Aorta (tissue), 5 donors: ENCODE data around the gene DUS1L. TPM values are rescaled to one million over a fixed set of nuclear protein-coding genes. Genes with fewer than 3 reads are reported as not detected.

ENCODE experiments used
- ATAC-seq: fragments of 200-7000 bp; cut with Tn5 transposase; one replicate; pipeline ENCODE4 v1.9.1; 2022; ENCODE audit warnings: moderate library complexity; ENCODE audit not compliant: low FRiP score
- DNase-seq, 2 donors: peaks; one replicate each; pipeline ENCODE4 v3.0.0-alpha.2; 2020
- H3K27ac ChIP-seq, 2 donors: one replicate each; pipeline ENCODE4 v1.5.1; 2013; ENCODE audit warnings: low read length in 2 of 2, mild to moderate bottlenecking in 2 of 2, moderate library complexity in 2 of 2, control low read depth in 1 of 2, inconsistent platforms in 1 of 2, low read depth in 1 of 2
- H3K27me3 ChIP-seq, 2 donors: one replicate each; pipeline ENCODE4 v1.6.1; 2013; ENCODE audit warnings: control low read depth in 1 of 2, low read length in 1 of 2, mild to moderate bottlenecking in 1 of 2, moderate library complexity in 1 of 2; ENCODE audit not compliant: insufficient read depth in 2 of 2, control insufficient read depth in 1 of 2
- H3K36me3 ChIP-seq, 2 donors: one replicate each; pipeline ENCODE4 v1.6.1; 2013; ENCODE audit warnings: control low read depth in 1 of 2, low read length in 1 of 2, mild to moderate bottlenecking in 1 of 2; ENCODE audit not compliant: insufficient read depth in 2 of 2, control insufficient read depth in 1 of 2
- H3K4me1 ChIP-seq, 2 donors: one replicate each; pipeline ENCODE4 v1.6.1; 2013; ENCODE audit warnings: low read length in 2 of 2, control low read depth in 1 of 2, mild to moderate bottlenecking in 1 of 2, moderate library complexity in 1 of 2; ENCODE audit not compliant: insufficient read depth in 2 of 2, control insufficient read depth in 1 of 2
- H3K4me3 ChIP-seq, 2 donors: one replicate each; pipeline ENCODE4 v1.5.1; 2013; ENCODE audit warnings: low read length in 2 of 2, control low read depth in 1 of 2, mild to moderate bottlenecking in 1 of 2
- H3K9me3 ChIP-seq: one replicate; pipeline ENCODE4 v1.6.1; 2013; ENCODE audit warnings: mild to moderate bottlenecking, low read length; ENCODE audit not compliant: control insufficient read depth
- WGBS, 2 donors: extraction: QIAGEN DNeasy Blood & Tissue Kit; methylation state at CpG; one replicate each; pipeline ENCODE4 v1.1.7; 2013; 5-methylcytosine and 5-hydroxymethylcytosine counted together
- intact Hi-C, 2 donors: fragments of 100-400 bp; cut with DNase I; formaldehyde crosslinking; loops; one replicate each; pipeline versions ENCODE4 v1.14.2 to v1.15.0; 2022
- polyA plus RNA-seq, 2 donors: library from polyadenylated mRNA; stranded (reverse); fragments of 200-250 nt; gene quantifications; one replicate each; pipeline ENCODE4 v1.2.3, GENCODE V29; 2013
- total RNA-seq, 2 donors: library from RNA; stranded (reverse); fragmentation: NEBNext Ultra II Directional; extraction: Animal tissue kit (Norgen Biotek cat#: 25700); gene quantifications; one replicate each; pipeline ENCODE4 v1.2.1, GENCODE V29; 2021
- donor health status: healthy with polysubstance abuse.
- donor health status: Bipolar disorder and iron deficiency.
- donor health status: DM: no; HTN: no; CAD: no.
- donor health status: DM: no; HTN: no; CAD: no.
- donor health status: DM: yes; HTN: yes; CAD: no.

The DUS1L gene
- total and polyA plus RNA-seq, 4 donors: 43.7 to 143 (median 54.1) TPM

DNA sequence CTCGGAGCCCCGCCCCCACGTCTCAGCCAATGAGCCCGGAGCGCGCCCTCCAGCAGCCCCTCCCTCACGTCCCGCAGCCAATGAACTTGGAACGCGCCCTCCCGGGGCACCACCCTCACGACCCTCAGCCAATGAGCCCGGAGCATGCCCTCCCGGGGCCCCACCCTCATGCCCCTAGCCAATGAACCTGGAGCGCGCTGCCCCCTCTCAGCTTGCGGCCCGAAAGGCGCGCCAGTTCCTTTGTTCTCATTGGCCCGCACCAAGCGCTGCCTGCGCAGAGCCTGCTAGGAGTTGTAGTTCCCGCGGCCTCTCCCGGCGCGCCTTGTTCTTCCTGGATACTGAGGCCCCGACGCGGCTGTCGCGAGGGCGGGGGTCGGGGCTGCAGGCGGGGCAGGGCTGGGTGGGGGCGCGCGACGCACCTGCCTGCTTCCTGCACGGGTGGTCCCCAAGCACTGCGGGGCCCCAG is 42.6 kb downstream of the DUS1L start, which contains the start of gene LRRC45:
TSS of gene LRRC45 (plus strand) at position 325 of the 466 bp plus-strand sequence. CDS start 339 bp downstream, outside the sequence.
- Histone ChIP-seq H3K4me3 (peak within 1 kb of the TSS; percentile 39 to 65), H3K27ac (no peak within 1 kb of the TSS), H3K36me3 (no peaks in the 10 kb centered on the region), H3K4me1 (no peaks in the 10 kb centered on the region), H3K27me3 (no peaks in the 10 kb centered on the region), H3K9me3 (no peaks in the 10 kb centered on the region)
- ATAC-seq: peak; percentile 98
- 0 to 1% methylated on average over 37 to 42 of the region's 42 CpGs for WGBS, 2 donors
- DNase-seq: peak; percentile 100
- intact Hi-C loops: no loop called here

DNA sequence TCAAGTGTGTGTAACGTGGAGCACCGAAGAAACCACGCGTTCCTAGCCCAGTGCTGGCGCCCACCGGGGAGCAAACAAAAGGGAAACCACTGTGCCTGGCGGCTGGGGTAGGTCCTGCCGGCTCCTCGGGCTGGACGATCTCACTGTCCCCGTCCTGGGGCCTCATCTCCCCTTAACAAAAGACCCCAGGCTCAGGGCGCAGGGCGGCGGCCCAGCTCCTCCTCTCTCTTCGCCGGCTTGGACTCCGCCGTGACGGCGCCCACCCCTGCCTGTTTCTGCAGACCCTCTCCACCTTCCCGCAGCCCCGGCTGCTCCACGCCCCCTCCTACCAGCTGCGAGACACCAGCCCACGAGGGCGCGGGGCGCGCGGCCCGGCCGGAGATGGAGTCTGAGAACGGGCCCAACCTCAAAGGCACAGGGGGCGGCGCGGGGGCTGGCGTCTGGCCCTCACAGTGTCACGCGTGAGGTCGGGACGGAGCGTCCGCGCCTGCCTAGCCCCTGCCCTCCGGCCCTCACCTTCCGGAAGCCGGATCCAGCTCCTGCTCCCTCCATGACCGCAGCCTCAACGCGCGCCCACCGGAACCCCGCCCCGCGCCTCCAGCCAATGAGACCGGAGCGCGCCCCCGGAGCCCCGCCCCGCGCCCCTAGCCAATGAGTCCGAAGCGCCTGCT is 43.2 kb downstream of the DUS1L start, which contains the start of gene CENPX:
TSS of gene CENPX (minus strand) at position 569 of the 671 bp plus-strand sequence. CDS start at position 552, 17 bp downstream.
- DNase-seq (no peak), ATAC-seq (no peak)
- 1% methylated on average over 40 to 64 of the region's 64 CpGs for WGBS, 2 donors
- intact Hi-C loops: no loop called here
- H3K4me3 ChIP-seq: peak within 1 kb of the TSS; percentile 39 to 65
- no peak within 1 kb of the TSS for H3K27ac ChIP-seq
- H3K9me3 ChIP-seq: no peaks in the 10 kb centered on the region
- H3K27me3 ChIP-seq: no peaks in the 10 kb centered on the region
- H3K36me3 ChIP-seq: no peaks in the 10 kb centered on the region
- H3K4me1 ChIP-seq: no peaks in the 10 kb centered on the region

DNA sequence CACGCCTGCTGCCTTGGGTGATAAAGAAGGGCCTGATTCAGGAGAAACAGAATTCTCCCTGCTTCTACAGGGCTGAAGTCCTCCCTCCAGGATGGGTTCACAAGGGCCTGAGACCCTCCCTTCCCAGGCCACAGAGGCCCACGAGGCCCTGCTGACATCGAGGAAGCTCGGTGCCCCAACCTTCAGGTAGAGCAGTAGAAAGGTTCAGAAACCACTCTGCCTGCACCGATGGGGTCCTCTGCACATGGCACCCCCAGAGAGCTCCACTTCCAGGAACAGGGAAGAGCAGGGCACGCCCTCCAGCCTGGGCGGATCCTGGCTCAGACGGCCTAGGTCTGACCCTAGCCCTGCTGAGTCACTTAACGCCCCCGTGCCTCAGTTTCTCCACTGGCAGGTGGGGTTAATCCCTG is 43.7 kb downstream of the DUS1L start:
- no peaks in the 10 kb centered on the region for H3K36me3 ChIP-seq
- intact Hi-C loops: loop anchor here (1.0 to 2.0 kb wide), 2 partner anchors 63 kb away; no protein-coding TSS in a partner anchor

DNA sequence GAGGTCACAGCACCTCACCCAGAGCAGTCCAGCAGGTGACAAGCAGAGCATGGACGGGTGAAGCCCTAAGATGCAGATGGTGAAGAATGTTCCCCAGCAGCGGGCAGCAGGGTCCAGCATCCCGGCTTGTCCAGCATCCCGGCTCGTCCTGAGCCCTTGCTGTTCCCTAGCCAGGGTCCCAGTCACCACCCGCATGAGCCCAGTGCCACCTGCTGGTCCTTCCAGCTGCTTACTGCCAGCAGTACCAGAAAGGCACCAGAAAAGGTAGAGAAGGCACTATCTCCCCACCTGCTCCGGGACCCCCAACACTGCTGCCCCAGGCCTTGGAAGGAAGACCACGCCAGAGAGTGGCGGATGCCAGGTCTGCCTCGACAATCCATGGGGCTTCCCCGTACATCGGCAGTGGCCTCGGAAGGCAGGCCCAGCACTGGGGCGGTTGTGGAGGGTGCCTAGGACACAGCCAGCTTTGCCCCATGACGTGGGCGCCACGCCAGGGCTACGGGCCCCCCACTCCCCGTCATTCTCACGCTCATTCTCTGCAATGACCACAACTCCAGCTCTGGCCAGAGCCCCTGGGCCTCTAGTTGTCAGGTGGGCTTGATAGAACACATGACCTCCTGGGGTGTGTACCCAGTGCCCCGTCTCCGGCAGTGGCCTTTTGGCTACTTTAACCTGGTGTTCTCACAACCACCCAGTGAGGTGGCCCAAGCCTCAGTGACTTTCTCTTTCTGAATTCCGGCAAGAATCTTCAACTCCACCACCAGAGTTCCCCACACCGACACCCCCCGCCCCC is 44.3 kb downstream of the DUS1L start:
- no peaks in the 10 kb centered on the region for H3K36me3 ChIP-seq
- no peak overlapping the region for H3K27ac ChIP-seq
- no peak overlapping the region for H3K4me3 ChIP-seq
- no peak for ATAC-seq
- no peaks in the 10 kb centered on the region for H3K27me3 ChIP-seq
- H3K4me1 ChIP-seq: no peaks in the 10 kb centered on the region
- H3K9me3 ChIP-seq: no peaks in the 10 kb centered on the region
- 31 to 38% methylated on average over 25 of the region's 25 CpGs for WGBS, 2 donors
- intact Hi-C loops: loop anchor here (1.0 to 2.0 kb wide), 2 partner anchors 62 to 63 kb away; no protein-coding TSS in a partner anchor
- DNase-seq: peak; percentile 85 to 92

More for the DNA sequence above, 43.7 kb downstream of the DUS1L start:
- no peaks in the 10 kb centered on the region for H3K4me1 ChIP-seq
- no peak for ATAC-seq
- peak overlapping the region in 1 of 2 donors; percentile 65 for H3K4me3 ChIP-seq
- H3K27me3 ChIP-seq: no peaks in the 10 kb centered on the region
- no peak overlapping the region for H3K27ac ChIP-seq
- no peaks in the 10 kb centered on the region for H3K9me3 ChIP-seq
- DNase-seq: no peak
- 11 to 12% methylated on average over 9 to 10 of the region's 10 CpGs for WGBS, 2 donors

DNA sequence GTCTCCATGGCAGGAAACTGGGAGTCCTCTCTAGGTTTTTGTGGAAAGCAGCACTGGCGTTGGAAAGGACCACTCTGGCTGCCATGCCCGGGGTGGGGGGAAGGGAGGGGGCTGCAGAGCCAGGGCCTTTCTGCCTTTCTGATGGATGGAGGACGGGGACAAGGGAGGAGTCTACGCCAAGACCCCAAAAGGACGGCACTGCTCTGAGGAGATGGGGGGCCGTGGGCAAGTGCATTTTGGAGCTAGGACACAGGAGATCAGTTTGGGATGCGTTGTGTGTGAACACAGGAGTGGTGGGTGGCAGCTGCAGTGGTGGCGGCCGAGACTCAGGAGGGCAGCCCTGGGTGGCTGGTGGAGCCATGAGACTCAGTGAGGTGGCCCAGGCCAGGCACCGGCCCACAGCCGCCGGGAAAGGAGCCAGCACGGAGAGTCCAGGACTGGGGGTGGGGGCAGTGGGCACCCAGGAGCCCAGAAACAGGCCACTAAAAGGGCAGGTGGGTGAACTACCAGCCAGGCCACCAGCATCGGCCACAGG is 45.0 kb downstream of the DUS1L start:
- Histone ChIP-seq H3K27ac (no peak overlapping the region), H3K4me3 (no peak overlapping the region), H3K9me3 (no peaks in the 10 kb centered on the region), H3K36me3 (no peaks in the 10 kb centered on the region), H3K27me3 (no peaks in the 10 kb centered on the region), H3K4me1 (no peaks in the 10 kb centered on the region)
- ATAC-seq (no peak), DNase-seq (no peak)
- 61 to 66% methylated on average over 14 of the region's 14 CpGs for WGBS, 2 donors
- intact Hi-C loops: loop anchor here (1.0 to 2.0 kb wide), 2 partner anchors 61 to 62 kb away; no protein-coding TSS in a partner anchor

DNA sequence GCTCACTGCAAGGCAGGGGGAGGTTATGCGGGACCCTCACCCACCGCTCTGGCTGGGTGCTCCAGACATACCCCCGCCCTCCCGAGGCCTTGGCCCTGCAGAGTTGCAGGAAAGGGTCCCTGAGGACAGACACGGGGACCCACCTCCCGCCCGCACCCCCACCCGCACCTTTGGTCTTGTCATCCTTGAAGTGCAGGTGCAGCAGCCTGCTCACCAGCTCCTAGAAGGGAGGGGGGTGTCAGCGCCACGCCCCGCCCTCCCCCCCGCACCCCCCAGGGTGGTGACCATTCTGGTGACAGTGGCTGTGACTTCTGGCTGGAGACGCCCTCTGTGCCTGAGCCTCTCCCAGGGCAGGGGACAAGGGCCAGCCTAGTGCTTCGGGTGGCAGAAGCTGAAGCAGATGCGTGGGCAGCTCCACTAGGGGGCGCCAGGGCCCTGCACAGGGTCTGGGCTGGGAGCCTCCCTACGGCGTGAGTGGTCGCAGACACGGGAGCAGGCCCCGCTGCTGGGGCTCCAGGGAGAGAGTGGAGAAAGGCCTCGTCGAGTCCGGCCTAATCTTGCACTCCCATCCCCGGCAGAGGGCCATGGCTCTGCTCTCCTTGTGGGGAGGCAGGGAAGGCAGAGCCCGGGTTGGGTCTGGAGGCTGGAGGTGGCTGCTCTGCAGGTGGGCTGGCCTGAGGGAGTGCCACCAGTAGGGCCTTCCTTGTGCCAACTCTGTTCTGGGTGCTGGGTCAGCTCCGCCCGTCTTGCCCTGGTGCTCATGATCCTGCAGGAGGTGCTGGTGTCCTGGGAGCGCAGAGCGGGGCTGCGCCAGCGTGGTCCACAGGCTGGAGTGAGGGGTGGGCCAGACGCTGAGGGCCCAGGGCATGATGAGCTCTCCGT is 45.7 kb downstream of the DUS1L start:
- intact Hi-C loops: loop anchor here in 1 of 2 donors (2.0 kb wide), 1 partner anchor 61 kb away; no protein-coding TSS in a partner anchor
- WGBS, 2 donors: 66 to 73% methylated on average over 28 to 34 of the region's 34 CpGs
- H3K9me3 ChIP-seq: no peaks in the 10 kb centered on the region
- ATAC-seq: no peak
- no peaks in the 10 kb centered on the region for H3K4me1 ChIP-seq
- no peak overlapping the region for H3K27ac ChIP-seq
- no peak overlapping the region for H3K4me3 ChIP-seq
- H3K36me3 ChIP-seq: no peaks in the 10 kb centered on the region
- no peaks in the 10 kb centered on the region for H3K27me3 ChIP-seq
- DNase-seq: peak; percentile 74 to 90

DNA sequence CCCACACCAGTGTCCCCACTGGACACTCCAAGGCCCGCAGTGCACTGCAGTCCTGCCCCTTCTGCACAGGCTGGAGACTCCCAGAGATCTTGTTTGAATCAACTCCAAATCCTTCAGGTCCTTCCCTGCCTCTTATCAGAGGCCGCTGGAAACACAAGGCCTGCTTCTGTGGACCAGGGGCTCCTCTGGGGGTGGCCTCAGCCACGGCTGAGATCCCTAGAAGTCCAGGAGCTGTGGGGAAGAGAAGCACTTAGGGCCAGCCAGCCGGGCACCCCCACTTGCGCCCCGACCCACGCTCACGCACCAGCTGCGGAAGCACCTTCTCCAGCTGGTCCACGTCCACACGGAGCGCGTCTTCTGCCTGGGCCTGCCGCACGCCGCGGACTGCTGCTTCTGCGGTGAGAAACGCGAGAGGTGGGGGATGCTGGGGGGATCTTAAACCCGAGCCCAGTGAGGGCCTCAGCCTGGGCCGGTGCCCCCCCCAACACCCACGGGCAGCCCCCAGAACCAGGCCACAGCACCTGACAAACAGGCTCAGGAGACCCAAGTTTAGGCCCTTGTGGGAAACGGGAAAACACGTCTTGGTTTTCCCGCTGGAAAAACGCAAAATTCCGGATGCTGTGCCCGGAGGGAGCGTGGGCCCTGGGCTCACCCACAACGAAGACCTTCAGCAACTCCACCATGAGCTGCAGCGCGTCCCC is 46.5 kb downstream of the DUS1L start:
- no peaks in the 10 kb centered on the region for H3K4me1 ChIP-seq
- no peak for DNase-seq
- no peaks in the 10 kb centered on the region for H3K36me3 ChIP-seq
- H3K27ac ChIP-seq: no peak overlapping the region
- no peak for ATAC-seq
- 88 to 91% methylated on average over 33 of the region's 33 CpGs for WGBS, 2 donors
- no peaks in the 10 kb centered on the region for H3K27me3 ChIP-seq
- no peak overlapping the region for H3K4me3 ChIP-seq
- intact Hi-C loops: no loop called here
- no peaks in the 10 kb centered on the region for H3K9me3 ChIP-seq
